OCI-LY3 (cell line): ENCODE results near the gene ABI3BP.

ENCODE experiments used
- CTCF ChIP-seq: fragments of 200-600, 300-600 bp; sonication (generic); IDR thresholded peaks from 2 replicates; pipeline ENCODE4 v1.5.1; 2014; ENCODE audit warnings: antibody characterized with exemption, low read length, low read depth
- EZH2phosphoT487 ChIP-seq: fragments of 200-600 bp; shearing (Covaris generic); IDR thresholded peaks from 2 replicates; pipeline ENCODE4 v1.6.1; 2018; ENCODE audit warnings: antibody characterized with exemption, mixed run types, low read depth

- TF ChIP-seq CTCF (no peak), EZH2phosphoT487 (no peak)
Observed at GRCh38 chr3:100868096-100868495, 125.1 kb downstream of the ABI3BP start.
